NCI-H774 (cell line): ENCODE measurements around the gene NXN.
"Not testable (repeated sequence)": the region's sequence is repeated elsewhere in the genome, so short reads cannot be mapped to it uniquely, and the experiment has no call there.

Source experiments
- DNase-seq: peaks from one replicate; lab custom pipeline; 2025; lab: John Stamatoyannopoulos, UW

NXN gene

DNA sequence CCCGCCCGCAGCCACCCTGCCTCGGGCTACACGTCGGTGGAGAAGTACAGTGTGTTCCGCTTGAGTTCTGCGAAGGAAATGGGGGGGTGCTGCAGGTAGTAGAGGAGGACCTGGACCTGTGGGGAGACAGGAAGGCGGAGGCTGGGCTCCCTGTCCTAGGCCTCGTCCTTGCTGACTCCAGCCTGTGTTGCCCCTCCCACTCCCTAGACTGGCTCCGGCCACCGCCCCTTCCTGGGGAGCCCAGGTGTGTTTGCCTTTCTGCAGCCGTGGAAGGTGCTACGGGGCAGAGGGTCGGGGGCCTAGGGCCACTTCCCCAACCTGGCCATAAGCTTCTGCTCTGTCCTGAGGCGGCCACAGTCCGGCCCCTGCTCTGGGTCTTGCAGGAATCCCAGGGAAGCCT, 26.5 kb upstream of the NXN start:
- DNase-seq, result no peak

DNA sequence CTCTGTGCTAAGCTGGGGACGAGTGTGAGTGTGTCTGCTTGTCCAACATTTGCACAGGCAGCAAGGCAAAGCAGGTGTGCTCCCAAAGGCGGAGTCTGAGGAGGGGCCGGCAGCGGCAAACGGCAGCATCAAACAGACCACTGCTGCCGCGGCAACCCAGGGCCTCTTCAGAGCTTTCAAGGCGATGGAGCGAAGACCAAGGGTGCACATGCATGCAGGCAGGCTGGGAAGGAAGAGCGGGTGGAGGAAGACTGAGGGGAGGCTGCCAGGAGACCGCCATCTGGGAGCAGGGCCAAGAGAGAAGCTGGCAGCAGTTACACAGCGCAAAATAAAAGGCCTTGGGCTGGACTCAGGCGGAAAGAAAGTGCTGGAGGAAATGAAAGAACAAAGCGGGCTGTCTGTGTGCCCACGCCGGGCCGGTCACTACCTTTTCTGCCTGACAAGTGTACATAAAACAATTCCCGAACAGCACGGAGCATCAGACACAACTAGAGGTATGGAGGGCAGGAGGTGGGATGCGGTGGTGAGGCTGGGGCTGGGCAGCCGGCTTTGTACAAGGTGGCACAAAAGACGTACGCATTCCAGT, 25.9 kb upstream of the NXN start:
- DNase-seq, result peak; percentile 0

DNA sequence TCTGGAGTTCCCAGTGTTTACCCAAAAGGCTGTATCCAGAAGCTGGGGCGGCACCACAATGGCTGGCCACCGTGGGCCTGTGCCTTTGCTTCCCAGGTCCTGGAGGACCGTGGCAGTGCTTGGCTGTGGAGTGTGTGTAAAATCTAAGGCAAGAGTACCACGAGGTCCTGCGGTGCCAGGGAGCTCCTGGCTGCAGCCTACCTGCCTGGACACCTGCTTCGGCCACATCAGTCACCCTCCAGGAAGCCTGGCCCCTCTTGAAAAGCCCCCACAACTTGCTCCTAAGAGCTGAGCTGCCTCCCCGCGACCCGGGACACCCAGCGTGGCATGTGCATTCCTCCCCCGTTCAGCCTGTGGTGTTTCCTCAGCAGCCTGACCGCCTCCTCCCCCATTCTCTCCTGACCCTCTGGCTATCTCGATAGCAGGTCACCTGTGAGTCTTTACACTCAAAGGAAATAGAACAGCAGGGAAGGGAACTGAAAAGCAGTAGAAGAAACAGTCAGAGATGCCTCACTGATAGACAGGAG, 25.3 kb upstream of the NXN start:
- no peak for DNase-seq

DNA sequence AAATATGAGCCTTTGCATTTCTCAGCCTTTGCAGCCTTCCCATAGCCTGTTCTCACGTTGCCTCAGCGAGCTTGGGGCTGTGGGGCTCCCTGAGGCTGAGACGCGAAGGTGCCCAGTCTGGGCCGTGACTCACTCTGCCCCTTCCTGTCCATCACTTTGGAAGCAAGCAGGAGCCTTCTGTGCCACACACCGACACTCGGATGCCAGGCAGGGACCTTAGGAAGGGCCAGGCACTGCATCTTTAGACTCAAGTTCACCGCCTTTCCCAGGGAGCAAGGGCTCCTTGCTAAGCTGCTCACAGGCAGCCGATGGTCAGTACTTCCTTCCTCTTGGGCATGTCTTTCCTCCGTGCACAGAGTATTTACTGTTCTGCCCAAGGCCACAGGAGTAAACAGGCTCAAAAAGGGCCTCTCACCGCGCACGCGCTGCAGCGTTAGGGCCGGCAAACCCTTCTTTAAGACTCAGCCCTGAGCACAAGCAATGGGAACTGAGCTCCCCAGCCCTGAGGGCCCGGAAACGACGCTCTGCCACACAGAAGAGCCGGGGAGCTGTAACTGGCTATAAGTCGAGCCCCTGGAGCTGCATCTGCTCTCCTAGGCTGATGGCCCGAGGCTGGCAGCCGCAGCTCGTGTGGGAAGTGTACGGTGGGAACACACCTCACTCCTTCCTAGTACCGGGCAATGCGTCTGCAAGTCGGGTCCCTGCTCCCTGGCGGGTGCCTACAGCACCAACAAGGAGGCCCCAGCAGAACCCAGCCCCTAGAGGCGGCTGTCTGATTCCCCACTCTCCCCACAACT, 24.6 kb upstream of the NXN start:
- no peak for DNase-seq

DNA sequence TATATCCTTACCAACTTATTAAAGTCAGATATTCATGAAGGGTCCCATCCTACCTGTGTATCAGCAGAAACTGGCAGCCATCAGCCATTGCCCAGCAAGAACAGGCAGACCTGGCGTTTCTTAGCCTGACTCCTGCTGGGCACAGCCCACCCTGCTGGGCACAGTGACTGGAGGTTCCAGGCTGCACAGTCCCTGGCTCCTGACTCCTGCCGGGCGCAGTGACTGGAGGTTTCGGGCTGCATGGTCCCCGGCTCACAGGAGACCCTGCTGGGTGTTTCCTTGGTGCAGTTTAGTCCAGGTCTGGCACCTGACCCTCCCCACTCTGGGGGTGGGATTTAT, 24.0 kb upstream of the NXN start:
- DNase-seq, result no peak

DNA sequence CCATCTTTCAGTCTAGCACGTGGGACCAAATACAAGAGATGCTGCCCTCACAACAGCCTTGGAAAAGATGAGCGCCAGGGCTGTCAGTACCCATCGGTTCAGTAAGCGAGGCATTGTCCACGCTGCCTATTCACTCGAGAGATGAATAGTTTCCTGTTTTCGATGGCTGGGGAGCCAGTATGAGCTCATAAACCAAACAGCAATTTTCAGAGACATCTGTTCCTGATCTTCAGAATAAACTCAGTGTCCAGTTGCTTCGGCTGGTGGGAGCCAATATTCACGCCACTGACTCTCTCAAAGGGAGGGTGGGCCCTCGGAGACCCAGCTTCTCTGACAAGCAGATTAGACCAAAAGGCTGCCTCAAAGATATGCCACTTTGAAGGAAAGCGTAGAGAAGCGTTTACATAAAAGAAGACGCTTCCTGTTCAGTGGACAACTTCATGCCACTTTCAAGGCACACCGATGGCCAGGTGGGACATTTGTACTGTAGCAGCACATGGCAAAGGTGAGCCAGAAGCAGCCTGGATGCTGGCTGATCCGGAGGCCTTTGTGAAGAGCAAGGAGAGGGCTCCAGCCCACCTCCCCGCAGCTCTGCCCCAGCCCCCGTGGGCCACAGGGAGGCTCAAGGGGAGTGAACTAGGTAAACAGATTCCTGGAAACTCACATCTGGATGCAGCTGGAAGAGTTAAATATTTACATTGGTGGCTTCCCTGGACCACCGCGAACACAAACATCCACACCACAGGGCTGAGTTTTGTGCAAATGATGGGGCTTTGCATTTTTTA, 23.4 kb upstream of the NXN start:
- DNase-seq, result peak; percentile 1

DNA sequence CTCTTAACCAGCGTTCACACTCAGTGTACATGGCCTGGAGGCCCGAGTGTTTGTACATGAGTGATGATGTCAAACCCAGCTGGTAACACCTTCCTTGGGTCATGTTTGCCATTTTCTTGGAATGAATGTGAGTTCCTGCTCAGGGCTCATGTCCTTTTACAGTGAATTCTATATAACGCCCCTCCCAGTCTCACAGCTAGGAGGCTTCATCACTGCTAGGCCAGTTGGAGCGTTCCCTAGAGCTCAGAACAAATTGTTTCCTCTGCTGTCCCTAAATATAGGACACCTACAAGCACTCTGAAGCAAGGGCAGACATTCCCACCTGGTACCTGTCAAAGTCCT, 22.8 kb upstream of the NXN start:
- no peak for DNase-seq

DNA sequence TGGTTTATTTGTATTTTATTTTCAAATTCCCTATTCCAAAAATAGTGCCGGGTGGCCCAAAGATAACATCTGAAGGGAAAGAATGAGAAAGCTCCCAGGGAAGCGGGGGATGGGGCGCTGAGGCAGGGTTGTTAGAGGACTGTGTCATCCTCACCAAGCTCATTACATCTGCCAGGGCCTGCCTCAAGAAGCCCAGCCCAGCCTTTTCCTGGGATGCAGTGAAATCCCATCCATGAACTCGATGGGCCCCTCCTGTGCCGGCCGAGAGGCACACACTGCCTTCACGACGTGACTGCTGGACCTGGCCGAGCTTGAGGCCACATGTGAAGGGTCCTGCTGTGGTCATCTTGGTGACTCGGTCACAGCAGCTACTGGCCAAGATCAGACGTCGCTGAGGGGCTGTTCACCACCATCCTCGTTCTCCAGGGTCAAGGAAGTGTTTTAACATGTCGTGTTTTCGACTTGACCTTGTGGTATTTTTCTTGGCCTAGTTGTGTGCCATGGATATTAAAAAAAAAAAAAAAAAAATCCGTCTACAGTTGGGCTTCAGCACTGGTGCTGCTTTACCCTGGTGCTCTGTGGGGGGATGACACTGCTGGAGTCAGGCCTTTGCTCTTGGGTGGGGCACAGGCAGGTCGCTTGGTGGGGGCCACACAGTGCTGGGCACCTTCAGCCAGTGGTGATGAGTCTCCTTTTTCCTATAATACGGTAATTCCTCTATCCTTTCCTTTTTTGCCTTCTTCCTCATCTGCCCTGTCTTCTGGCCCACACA, 22.2 kb upstream of the NXN start:
- no peak for DNase-seq

DNA sequence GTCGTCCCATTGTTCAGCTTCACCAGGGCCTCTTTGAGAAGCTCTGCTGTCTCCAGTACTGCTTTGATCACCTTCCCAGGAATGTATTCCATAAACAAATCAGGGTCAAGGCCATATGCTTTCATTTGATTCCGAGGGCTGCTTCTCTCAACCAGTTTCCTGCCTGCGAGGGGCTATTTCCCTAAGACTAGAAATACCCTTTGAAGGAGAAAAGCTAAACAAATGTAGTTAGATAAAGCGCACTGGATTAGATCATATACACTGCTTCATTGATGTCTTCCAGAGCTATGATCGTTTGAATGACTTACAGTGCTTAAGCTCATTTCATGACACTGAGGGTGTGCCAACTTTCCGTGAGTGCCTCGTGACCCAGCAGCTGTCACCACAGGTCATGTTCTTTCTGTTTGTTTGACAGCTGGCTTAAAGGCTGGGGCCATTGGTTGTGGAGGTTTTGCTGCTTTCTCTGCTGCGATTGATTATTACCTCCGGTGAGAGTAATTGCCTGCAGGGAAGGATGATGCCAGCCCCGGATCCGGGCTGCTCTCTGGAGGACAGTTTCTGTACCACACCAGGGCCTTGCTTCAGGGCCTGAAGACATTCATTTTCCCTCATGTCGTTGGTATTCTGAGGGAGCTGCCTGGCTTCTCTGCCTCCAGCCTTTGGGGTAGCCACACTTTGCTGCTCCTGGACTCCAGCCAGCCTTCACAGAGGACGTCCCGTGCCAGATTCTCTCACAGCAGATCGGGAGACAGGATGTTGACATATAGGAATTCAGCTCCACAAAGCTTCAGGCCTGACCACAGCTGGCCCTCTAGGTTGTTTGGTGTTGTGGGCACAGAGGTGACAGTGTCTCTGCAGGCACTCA, 21.3 kb upstream of the NXN start:
- DNase-seq, result no peak

DNA sequence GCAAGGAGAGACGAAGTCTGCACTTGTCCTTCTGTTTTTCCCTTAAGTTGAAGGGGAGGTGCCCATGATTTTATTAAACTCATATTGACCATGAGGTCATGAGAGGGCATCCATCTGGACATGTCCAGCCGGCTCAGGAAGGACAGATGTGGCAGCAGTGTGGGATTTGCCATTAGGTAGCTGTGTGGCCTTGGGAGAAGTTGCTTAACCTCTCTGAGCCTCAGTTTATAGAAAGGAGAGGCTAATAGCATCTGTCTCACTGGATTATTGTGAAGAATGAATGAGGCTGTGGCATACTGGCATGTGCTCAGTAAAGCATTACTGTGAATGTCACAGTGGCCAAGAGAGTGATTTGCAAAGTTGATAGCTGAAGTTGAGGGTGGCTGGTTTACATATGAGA, 18.5 kb upstream of the NXN start:
- no peak for DNase-seq

DNA sequence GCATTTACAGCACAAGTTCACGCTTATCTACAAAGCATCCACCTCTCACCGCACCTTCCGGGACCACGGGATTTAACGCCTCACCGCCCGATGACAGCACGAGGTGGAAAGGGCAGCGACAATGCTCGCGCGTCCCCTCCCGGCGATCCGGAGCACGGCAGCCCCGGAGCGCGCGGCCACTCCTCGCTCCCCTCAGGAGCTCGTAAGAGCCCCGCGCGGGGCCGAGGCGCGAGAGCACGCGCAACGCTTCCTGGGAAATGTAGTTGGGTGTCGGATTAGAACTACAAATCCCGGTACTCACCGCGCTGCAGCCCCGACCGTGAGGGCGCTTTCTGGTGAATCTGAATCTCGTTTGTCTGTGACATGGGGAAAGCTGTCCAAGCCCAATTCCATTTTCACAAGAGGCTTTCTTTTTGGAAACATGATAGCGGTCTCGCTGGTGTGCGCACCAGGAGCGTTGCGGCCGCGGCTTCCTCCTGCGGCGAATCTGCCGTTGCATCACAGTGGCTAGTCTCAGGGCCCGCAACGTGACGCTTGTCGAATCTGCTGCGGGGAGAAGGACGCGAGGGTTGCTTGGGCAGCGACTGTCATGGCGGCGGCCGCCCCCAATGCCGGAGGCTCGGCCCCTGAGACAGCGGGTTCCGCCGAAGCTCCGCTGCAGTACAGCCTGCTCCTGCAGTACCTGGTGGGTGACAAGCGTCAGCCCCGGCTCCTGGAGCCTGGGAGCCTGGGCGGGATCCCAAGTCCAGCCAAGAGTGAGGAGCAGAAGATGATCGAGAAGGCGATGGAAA, 17.2 kb upstream of the NXN start, which contains the start of gene TIMM22:
Gene TIMM22, plus strand, starts transcription at position 576 of the 791 bp plus-strand sequence. Its CDS starts 14 bp downstream, at position 590.
- DNase-seq, result peak; percentile 84

DNA sequence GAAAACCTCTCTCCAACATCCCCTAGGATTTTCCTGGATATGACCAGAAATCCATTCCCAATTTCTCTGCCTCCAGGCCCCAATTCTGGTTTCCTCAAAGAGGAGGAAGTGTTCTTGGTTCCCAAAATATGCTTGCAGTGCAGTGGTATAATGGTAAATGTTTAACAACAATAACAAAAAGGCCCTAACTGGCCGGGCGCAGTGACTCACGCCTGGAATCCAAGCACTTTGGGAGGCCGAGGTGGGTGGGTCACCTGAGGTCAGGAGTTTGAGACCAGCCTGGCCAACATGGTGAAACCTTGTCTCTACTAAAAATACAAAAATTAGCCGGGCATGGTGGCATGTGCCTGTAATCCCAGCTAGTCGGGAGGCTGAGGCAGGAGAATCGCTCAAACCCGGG, 15.7 kb upstream of the NXN start:
- not testable (repeated sequence) for DNase-seq

DNA sequence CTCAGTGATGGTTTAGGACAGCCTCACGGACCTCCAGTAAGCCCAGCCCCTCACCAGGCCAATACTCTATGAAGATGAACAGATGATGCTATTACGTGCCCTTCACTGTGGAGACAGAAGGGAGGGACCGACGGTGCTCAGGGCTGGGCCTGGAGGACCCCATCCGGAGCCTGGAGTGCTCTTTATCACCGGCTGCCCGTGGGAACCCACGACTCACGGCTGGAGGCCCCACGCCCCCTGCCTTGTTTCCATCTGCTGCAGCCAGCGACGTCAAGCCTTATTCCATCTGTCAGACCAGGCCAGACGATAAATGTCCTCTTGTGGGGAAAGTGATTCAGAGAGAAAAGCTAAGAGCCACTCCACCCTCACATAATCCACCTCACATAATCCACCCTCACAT, 13.4 kb upstream of the NXN start:
- DNase-seq, result no peak

DNA sequence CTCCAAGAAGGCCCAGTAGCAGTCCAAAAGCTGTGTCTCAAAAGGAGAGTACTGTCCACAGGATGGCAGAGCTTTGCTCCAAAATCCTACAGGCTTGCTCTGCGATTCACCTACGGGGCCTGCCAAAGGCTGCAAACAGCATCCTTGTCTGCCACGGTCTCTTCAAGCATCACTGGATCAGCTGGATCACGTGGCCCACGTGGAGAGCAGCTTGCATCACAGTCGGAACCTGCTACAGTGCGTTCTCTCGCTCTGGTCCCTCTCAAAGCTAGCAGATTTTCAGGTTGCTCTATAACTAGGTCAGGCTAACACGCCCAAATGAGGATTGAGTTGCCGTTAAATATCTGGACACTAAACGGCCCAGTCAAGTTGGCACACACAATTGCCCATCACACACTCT, 9.0 kb upstream of the NXN start:
- no peak for DNase-seq

DNA sequence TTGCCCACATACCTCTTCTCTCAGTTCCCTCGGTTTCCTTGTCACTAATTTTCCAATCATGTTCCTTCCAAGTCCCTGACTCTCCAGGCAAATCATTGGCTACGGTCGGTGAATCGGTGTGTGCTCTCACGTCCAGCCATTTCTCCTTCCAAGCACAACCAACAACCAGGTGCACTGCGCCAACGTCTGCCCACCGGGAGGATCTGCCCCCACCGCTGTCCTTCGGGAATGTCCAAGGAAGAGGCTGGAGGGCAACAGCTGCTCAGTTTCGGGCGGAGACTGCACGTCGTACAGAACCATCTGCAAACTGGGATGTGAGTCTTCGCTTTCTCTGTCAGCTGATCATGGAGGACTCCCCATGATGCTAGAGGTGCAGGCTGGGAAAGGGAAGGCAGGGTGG, 8.4 kb upstream of the NXN start:
- no peak for DNase-seq

DNA sequence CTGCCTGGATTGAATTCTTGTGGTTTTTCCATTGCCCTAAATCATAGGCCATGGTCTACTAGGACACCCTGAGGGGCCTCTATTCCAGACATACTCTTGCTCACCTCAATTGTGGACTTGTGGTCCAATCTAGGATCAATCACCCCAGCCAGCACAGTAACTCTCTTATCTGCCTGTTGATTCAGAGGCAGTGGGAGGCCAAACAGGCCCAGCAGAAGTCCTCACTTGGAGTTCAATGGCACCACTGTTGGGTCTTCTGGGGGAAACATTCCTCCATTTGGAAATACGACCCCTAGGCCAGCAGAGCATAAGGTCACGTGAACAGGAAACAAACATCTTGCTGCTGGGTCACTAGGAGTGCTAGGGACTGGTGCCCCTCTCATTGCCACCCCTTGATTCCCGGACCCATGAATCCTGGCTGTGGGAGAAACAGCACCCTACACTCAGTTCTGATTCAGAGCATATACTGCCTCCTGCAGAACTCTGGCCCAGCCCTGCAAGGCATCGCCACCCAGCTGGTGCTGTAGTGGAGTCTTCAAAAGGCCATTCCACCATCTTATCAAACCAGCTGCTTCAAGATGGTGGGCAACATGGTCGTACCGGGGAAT, 6.8 kb upstream of the NXN start:
- DNase-seq, result no peak

DNA sequence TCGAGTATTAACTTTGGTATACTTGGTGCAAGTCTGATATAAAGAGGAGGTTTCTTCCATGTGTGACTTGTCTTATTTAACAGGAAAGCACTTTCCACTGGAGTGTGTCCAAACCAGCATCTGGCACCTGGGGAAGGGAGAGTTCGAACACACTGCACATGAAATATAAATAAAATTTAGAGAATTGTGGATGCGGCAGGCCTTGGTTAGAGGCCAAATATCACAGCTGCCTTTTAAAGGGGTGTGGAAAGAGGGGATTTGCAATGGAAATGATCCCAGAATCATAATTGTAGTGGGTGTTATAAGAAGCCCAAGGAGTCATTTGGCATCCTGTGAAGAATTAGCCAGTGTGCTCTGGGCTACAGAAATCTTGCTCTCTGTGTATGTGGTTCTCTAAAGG, 4.3 kb upstream of the NXN start:
- no peak for DNase-seq

DNA sequence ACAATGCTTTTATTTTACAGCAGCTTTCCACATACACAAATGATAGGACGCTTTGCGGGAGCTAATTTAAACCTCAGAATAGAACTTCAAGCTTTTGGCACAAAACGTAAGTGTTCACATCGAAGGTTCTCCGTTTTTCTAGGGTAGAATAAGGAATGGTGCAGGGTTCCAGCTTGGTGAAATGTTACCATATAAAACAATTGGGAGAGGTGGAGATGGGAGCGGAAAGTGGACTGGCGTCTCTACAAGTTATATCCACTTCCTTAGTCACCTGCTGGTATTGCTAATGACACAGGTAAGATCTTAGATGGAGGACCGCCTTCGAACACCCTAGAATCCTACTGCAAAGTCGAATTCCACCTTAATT, 1.7 kb upstream of the NXN start:
- DNase-seq, result no peak

DNA sequence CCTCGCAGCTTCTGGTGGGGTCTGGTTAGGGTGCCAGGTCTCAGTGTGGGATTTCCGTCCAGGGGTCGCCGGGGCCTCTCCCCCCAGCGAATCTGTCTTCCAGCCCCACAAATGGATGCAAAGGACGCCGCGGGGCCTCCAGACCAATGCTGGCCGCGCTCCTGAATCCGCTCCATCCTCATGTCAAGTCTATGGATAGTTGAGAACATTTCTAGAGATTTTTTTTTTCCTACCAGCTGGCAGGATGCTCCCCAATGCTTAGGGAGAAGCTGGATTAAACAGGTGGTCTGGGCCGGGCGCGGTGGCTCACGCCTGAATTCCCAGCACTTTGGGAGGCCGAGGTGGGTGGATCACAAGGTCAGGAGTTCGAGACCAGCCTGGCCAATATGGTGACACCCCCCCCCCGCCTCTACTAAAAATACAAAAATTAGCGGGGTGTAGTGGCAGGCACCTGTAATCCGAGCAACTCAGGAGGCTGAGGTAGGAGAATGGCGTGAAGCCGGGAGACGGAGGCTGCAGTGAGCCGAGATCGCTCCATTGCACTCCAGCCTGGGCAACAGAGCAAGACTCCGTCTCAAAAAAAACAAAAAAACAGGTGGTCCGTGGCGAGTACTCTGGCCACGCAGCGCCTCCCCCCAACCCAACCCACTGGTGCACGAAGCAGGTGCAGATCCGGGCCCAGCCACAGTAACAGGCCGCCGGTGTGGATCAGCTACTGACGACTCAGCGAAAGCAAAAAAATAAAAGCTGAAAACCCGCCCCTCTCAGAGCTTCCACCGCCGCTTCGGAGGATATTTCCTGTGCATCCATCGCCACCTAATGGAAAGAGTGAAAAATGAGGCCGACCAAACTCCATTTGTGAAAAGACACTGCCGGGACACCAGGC, 1.1 kb upstream of the NXN start:
- DNase-seq, result peak; percentile 59
